ENCODE measurements around the gene PPP4R2.

- TF ChIP-seq CTCF (IDR thresholded peaks at IDR 0.05) (no peak), POLR2A (IDR thresholded peaks at IDR 0.05) (no peak), EP300 (IDR thresholded peaks at IDR 0.05) (no peak)
Measured at GRCh38 chr3:73056845-73057150, 60.2 kb downstream of the PPP4R2 start.

All from tibial nerve (tissue), 4 donors.